GM12872 (cell line): Measurements from ENCODE around the gene GOLGA8K.
"Not testable (repeated sequence)": the region's sequence is repeated elsewhere in the genome, so short reads cannot be mapped to it uniquely, and the experiment has no call there.

ENCODE experiments used
- CTCF ChIP-seq: IDR thresholded peaks from 3 replicates; pipeline ENCODE4 v1.5.1; 2011; ENCODE audit warnings: low read depth, mild to moderate bottlenecking, low read length, moderate library complexity; ENCODE audit not compliant: insufficient read depth

GOLGA8K gene

GRCh38 chr15:32403192-32403591 is at the start of gene GOLGA8K:
Gene GOLGA8K (minus strand): TSS chr15:32403292. CDS start chr15:32403194, 98 bp downstream.
- not testable (repeated sequence) for TF ChIP-seq CTCF

DNA sequence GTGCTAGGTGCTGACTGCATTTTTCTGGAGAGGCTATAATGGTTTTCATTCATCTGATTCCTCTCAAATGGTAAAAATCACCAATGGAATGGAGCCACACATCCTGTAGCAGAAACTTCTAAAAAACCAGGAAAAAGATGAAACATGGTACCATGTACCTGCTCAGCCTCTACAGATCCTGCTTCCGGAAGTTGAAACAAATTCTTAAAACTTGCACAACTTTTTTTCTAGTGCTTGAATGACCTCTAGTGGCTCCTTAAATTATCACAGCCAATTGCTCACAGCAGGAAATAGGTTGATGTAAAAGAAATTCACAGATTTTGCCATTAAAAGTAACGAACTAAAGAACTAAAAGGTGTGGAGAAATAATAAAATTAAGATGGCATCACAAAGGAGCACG is 4.8 kb upstream of the GOLGA8K start:
- TF ChIP-seq CTCF: peak; percentile 20; the same call in 1 of the 3 replicates
